NCI-H1436 treated with DMSO at 0.1 percent for 48 hours (cell line): ENCODE data around the gene AACS.
"Not testable (repeated sequence)": the region's sequence is repeated elsewhere in the genome, so short reads cannot be mapped to it uniquely, and the experiment has no call there.

Source experiments
- DNase-seq: peaks from one replicate; lab custom pipeline; 2025; lab: John Stamatoyannopoulos, UW

AACS gene

GRCh38 chr12:125065021-125065918 is at the start of gene AACS:
AACS (plus strand) TSS chr12:125065435; CDS start chr12:125065585, 150 bp downstream.
- no peak for DNase-seq

- peak; percentile 85 for DNase-seq
Measured at GRCh38 chr12:125015680-125016310, 49.4 kb upstream of the AACS start.

GRCh38 chr12:125017801-125018200 is 47.4 kb upstream of the AACS start:
- no peak for DNase-seq

GRCh38 chr12:125018356-125018755 is 46.9 kb upstream of the AACS start:
- no peak for DNase-seq

GRCh38 chr12:125021096-125021495 is 44.1 kb upstream of the AACS start:
- no peak for DNase-seq

GRCh38 chr12:125021771-125022170 is 43.5 kb upstream of the AACS start:
- DNase-seq = no peak

GRCh38 chr12:125023065-125023464 is 42.2 kb upstream of the AACS start:
- no peak for DNase-seq

GRCh38 chr12:125024949-125025563 is 40.2 kb upstream of the AACS start:
- no peak for DNase-seq

GRCh38 chr12:125025606-125026235 is 39.5 kb upstream of the AACS start:
- no peak for DNase-seq

- no peak for DNase-seq
Measured at GRCh38 chr12:125028106-125028505, 37.1 kb upstream of the AACS start.

- no peak for DNase-seq
Measured at GRCh38 chr12:125029761-125030358, 35.4 kb upstream of the AACS start.

GRCh38 chr12:125031471-125031870 is 33.8 kb upstream of the AACS start:
- not testable (repeated sequence) for DNase-seq

GRCh38 chr12:125032466-125033152 is 32.6 kb upstream of the AACS start:
- no peak for DNase-seq

GRCh38 chr12:125033288-125033687 is 31.9 kb upstream of the AACS start:
- no peak for DNase-seq

- no peak for DNase-seq
Measured at GRCh38 chr12:125038976-125039625, 26.1 kb upstream of the AACS start.

- DNase-seq = no peak
Measured at GRCh38 chr12:125049093-125049458, 16.2 kb upstream of the AACS start.

GRCh38 chr12:125050446-125050845 is 14.8 kb upstream of the AACS start:
- DNase-seq = no peak

GRCh38 chr12:125050868-125051267 is 14.4 kb upstream of the AACS start:
- DNase-seq = no peak

- no peak for DNase-seq
Measured at GRCh38 chr12:125053821-125054220, 11.4 kb upstream of the AACS start.

- no peak for DNase-seq
Measured at GRCh38 chr12:125055591-125055990, 9.6 kb upstream of the AACS start.

- no peak for DNase-seq
Measured at GRCh38 chr12:125056306-125056705, 8.9 kb upstream of the AACS start.
